Activated CD8-positive, alpha-beta T cell treated with anti-CD3 and anti-CD28 coated beads, Interleukin-2, amount 10 ng/mL, durations not matched to agents 7 days and 5 days (primary cell): ENCODE data around the gene XAB2. TPM values are rescaled to one million over a fixed set of nuclear protein-coding genes. Genes with fewer than 3 reads are reported as not detected.

ENCODE experiments used
- ATAC-seq: fragments of 150-1000 bp; cut with Tn5 transposase; one replicate; pipeline ENCODE4 v1.10.0; 2021; ENCODE audit warnings: moderate library complexity
- CTCF ChIA-PET: fragments of 350-600 bp; sonication (Branson Sonifier 250); formaldehyde crosslinking; loops from one replicate; lab custom pipeline; 2021; ENCODE audit warnings: antibody characterized with exemption; lab: Charles Lee
- POLR2A ChIA-PET: fragments of 350-600 bp; sonication (Branson Sonifier 250); formaldehyde crosslinking; loops from one replicate; lab custom pipeline; 2021; ENCODE audit warnings: antibody characterized with exemption; lab: Charles Lee
- DNase-seq: peaks from one replicate; pipeline ENCODE4 v3.0.0-alpha.2; 2020
- H3K27ac Mint-ChIP-seq: one replicate; pipeline ENCODE4 v1.8.0; 2021; ENCODE audit warnings: mild to moderate bottlenecking, mixed read lengths
- H3K27me3 Mint-ChIP-seq: one replicate; pipeline ENCODE4 v1.8.0; 2021; ENCODE audit warnings: low read depth, mixed read lengths
- H3K36me3 Mint-ChIP-seq: one replicate; pipeline ENCODE4 v1.8.0; 2021; ENCODE audit warnings: low read depth, mixed read lengths
- H3K4me1 Mint-ChIP-seq: one replicate; pipeline ENCODE4 v1.8.0; 2021; ENCODE audit warnings: low read depth, mixed read lengths
- H3K4me3 Mint-ChIP-seq: one replicate; pipeline ENCODE4 v1.8.0; 2021; ENCODE audit warnings: mild to moderate bottlenecking, mixed read lengths
- H3K9me3 Mint-ChIP-seq: one replicate; pipeline ENCODE4 v1.8.0; 2022; ENCODE audit warnings: mixed read lengths; ENCODE audit not compliant: insufficient read depth
- total RNA-seq, 2 experiments: library from RNA; stranded (reverse); gene quantifications; one replicate each; pipeline ENCODE4 v1.2.3, GENCODE V29; 2021

Gene XAB2
- total RNA-seq, 2 experiments from 2014 or later: 44.8 to 46.9 TPM

DNA sequence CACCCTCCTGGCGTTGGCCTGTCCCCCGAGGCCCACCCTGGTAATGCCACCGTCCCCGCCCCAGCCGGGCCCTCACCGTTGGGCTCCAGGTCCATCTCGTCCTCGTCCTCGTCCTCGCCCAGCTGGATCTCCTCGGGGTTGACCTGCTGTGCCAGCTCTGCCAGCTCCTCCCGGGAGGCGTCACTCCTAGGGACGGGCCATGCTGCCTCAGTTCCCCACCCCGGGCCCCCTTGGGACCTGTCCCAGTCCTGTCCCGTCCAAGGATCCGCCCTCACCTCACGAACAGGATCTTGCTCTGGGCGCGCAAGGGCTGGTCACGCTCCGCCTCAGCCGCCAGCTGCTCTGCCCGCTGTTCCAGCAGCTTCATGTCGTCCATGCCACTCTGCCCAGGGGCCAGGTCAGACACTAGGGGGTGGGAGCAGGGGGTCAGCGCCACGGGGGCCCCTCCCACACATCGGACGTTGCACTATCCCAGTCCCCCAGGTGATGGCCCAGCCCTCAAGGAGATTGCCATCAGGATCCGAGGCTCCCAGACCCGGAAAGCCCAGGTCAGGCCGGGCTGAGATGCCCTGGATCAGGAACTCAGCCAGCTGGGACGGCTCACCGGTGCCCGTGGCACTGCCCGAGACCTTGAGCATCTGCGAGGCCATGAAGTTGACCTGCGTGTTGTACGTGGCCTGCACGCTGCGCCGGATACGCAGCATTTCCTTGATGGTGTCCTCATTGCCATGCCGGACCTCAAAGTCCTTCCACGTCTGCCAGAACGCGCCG is 9.5 kb downstream of the XAB2 start:
- DNase-seq: no peak
- ChIA-PET POLR2A (no interaction called here), CTCF (no interaction called here)
- Mint-ChIP-seq H3K4me1 (no peaks in the 10 kb centered on the region), H3K27ac (no peak overlapping the region), H3K36me3 (peaks cover 28% of the 10 kb centered on the region), H3K27me3 (no peaks in the 10 kb centered on the region), H3K4me3 (no peak overlapping the region), H3K9me3 (no peaks in the 10 kb centered on the region)
- ATAC-seq: no peak

DNA sequence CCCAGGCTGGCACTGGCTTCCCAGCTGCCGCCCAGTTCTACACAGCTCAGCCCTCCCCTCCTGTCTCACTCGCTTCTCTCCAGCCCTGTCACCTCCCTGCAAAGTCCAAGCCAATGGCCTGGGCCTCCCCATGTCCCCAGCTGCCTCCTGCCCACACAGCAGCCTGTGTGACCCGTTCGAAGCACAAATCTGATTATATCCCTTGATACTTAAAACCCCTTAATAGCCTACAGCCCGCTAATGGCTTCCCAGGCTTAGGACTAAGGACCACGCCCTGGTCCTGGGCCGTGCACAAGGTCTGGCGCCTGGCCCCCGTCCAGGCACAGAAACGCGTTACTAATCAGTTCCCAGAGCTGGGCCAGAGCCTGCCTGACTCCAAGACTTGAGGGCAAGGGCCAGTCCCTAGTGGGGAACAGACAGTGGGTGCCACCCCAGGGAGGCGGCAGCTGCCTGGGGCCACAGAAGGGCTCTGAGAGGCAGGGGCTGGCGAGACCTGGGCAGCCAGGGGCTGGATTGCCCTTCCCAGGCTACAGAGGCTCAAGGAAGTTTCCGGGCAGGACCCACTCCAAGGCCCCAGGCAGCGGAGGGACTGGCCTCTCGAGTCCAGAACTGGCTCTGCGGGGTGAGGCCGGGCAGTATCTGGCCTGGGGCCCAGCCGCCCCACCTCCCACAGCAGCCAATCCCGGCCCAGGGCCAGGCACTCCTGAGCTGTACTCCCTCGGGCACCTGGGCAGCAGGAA is 10.4 kb downstream of the XAB2 start:
- H3K9me3 Mint-ChIP-seq: no peaks in the 10 kb centered on the region
- ATAC-seq (no peak), DNase-seq (no peak)
- no peak overlapping the region for H3K27ac Mint-ChIP-seq
- H3K4me3 Mint-ChIP-seq: no peak overlapping the region
- H3K4me1 Mint-ChIP-seq: no peaks in the 10 kb centered on the region
- H3K27me3 Mint-ChIP-seq: no peaks in the 10 kb centered on the region
- ChIA-PET POLR2A (no interaction called here), CTCF (no interaction called here)
- peaks cover 26% of the 10 kb centered on the region for H3K36me3 Mint-ChIP-seq

DNA sequence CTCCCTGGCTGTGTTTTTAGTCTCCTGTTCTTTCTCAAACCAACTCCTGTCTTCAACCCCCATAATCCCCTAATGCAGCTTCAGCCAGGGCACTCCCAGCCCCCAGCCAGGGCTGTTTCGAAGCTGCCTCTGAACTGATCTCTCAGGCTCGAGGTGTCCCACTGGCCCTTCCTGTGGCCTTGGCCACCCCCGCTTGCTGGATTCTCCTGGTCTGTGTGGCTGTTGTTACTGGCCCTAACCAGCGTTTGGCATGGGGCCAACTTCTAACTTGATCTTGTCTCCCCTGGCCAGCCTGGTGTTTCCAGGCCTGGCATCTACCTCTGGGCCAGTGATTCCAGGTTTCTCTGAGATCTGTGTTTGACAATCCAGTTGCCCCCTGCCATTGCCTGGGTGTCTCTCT is 11.0 kb downstream of the XAB2 start:
- Mint-ChIP-seq H3K27me3 (no peaks in the 10 kb centered on the region), H3K4me1 (no peaks in the 10 kb centered on the region), H3K4me3 (no peak overlapping the region), H3K9me3 (no peaks in the 10 kb centered on the region), H3K36me3 (peaks cover 26% of the 10 kb centered on the region), H3K27ac (no peak overlapping the region)
- ChIA-PET POLR2A (interaction anchor here (0.8 kb wide), 1 partner anchor 12 kb away, joined by 3 read pairs; no protein-coding TSS in a partner anchor), CTCF (no interaction called here)
- DNase-seq (no peak), ATAC-seq (no peak)

DNA sequence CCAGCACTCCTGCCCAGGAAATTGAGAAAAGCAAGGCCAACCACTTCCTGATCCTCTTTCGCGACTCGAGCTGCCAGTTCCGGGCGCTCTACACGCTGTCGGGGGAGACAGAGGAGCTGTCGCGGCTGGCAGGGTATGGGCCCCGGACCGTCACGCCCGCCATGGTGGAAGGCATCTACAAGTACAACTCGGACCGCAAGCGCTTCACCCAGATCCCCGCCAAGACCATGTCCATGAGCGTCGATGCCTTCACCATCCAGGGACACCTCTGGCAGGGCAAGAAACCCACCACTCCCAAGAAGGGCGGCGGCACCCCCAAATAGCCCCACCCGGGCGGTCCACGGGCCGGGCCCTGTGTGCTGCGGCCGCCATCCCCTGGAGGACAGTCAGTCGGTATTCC is 11.6 kb downstream of the XAB2 start:
- ChIA-PET CTCF (interaction anchor here (1.2 kb wide), 1 partner anchor 49 kb away, joined by 3 read pairs; no protein-coding TSS in a partner anchor), POLR2A (interaction anchor here (0.8 kb wide), 1 partner anchor 12 kb away, joined by 3 read pairs; no protein-coding TSS in a partner anchor)
- peaks cover 21% of the 10 kb centered on the region for H3K36me3 Mint-ChIP-seq
- ATAC-seq (no peak), DNase-seq (no peak)
- H3K27ac Mint-ChIP-seq: no peak overlapping the region
- H3K4me3 Mint-ChIP-seq: no peak overlapping the region
- no peaks in the 10 kb centered on the region for H3K27me3 Mint-ChIP-seq
- no peaks in the 10 kb centered on the region for H3K4me1 Mint-ChIP-seq
- no peaks in the 10 kb centered on the region for H3K9me3 Mint-ChIP-seq

DNA sequence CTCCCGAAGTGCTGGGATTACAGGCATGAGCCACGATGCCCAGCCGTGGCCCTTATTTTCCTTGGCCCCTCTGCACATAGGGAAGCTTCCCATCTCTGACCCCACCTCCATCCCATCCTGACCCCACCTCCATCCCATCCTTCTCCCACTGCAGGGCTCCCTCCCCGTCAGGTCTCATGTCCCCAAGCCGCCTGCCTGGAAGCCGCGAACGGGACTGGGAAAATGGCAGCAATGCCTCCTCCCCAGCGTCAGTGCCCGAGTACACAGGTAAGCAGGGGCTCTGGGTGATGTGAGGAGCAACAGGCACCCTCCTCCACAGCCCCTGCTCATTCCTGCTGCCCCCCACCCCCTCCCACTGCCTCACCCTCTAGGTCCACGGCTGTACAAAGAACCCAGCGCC is 12.2 kb downstream of the XAB2 start:
- H3K36me3 Mint-ChIP-seq: peaks cover 20% of the 10 kb centered on the region
- ATAC-seq (no peak), DNase-seq (no peak)
- ChIA-PET POLR2A (no interaction called here), CTCF (interaction anchor here (1.2 kb wide), 1 partner anchor 49 kb away, joined by 3 read pairs; no protein-coding TSS in a partner anchor)
- no peaks in the 10 kb centered on the region for H3K27me3 Mint-ChIP-seq
- no peak overlapping the region for H3K4me3 Mint-ChIP-seq
- H3K27ac Mint-ChIP-seq: no peak overlapping the region
- H3K9me3 Mint-ChIP-seq: no peaks in the 10 kb centered on the region
- H3K4me1 Mint-ChIP-seq: no peaks in the 10 kb centered on the region

DNA sequence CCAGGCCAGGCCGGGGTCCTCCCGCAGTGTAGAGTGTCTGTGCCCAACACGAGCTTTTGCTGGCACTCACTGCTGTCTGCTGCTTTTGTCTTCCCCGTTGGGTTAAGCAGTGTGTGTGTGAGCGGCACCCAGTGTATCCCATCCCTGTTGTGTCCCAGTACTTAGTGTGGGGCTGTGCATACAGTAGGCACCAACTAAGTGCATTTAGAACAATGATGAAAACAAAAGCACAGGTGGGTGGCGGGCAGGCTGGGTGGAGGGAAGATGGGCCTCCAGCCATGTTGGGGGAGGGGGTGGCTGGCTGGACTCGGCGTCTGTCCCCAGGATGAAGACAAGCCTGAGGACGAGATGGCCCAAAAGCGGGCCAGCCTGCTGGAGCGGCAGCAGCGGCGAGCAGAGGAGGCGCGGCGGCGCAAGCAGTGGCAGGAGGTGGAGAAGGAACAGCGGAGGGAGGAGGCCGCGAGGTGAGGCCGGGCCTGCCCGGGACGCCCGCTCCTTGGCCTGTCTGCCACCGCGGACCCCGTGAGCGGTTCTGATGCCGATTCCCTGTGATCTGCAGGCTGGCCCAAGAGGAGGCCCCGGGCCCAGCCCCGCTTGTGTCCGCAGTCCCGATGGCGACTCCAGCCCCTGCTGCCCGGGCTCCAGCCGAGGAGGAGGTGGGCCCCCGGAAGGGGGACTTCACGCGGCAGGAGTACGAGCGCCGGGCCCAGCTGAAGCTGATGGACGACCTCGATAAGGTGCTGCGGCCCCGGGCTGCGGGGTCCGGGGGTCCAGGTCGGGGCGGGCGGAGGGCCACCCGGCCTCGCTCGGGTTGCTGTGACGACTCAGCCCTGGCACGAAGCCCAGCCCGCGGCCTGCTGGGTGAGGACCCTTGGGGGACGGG is 14.2 kb downstream of the XAB2 start:
- POLR2A ChIA-PET: interaction anchor here (1.1 kb wide), 1 partner anchor 15 kb away, joined by 6 read pairs; the partner anchor contains the start of gene PET100
- H3K36me3 Mint-ChIP-seq: peaks cover 12% of the 10 kb centered on the region
- CTCF ChIA-PET: interaction anchor here (1.0 kb wide), 1 partner anchor 47 kb away, joined by 3 read pairs; no protein-coding TSS in a partner anchor

DNA sequence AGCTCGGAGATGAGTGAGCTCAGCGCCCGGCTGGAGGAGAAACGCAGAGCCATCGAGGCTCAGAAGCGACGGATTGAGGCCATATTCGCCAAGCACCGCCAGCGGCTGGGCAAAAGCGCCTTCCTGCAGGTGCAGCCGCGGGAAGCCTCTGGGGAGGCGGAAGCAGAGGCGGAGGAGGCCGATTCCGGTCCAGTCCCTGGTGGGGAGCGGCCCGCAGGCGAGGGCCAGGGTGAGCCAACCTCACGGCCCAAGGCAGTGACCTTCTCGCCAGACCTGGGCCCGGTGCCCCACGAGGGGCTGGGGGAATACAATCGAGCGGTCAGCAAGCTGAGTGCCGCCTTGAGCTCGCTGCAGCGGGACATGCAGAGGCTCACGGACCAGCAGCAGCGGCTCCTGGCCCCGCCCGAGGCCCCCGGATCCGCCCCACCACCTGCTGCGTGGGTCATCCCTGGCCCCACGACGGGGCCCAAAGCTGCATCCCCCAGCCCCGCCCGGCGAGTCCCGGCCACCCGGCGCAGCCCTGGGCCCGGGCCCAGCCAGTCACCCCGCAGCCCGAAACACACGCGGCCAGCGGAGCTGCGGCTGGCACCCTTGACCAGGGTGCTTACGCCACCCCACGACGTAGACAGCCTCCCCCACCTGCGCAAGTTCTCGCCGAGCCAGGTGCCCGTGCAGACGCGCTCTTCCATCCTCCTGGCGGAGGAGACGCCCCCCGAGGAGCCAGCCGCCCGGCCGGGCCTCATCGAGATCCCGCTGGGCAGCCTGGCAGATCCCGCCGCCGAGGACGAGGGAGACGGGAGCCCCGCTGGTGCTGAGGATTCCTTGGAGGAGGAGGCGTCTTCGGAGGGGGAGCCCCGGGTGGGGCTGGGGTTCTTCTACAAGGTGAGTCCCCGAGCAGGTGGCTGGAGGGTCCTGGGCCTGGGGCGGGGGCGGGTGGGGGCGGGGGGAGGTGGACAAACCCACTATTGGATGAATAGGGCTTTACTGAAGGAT is 16.8 kb downstream of the XAB2 start:
- DNase-seq: no peak
- POLR2A ChIA-PET: interaction anchor here (0.5 kb wide), 1 partner anchor 36 kb away, joined by 4 read pairs; no protein-coding TSS in a partner anchor
- peaks cover 3% of the 10 kb centered on the region for H3K36me3 Mint-ChIP-seq
- CTCF ChIA-PET: no interaction called here
- H3K4me1 Mint-ChIP-seq: no peaks in the 10 kb centered on the region
- no peaks in the 10 kb centered on the region for H3K27me3 Mint-ChIP-seq
- H3K4me3 Mint-ChIP-seq: no peak overlapping the region
- no peak for ATAC-seq
- H3K27ac Mint-ChIP-seq: no peak overlapping the region
- no peaks in the 10 kb centered on the region for H3K9me3 Mint-ChIP-seq

More for the DNA sequence above, 14.2 kb downstream of the XAB2 start:
- DNase-seq (no peak), ATAC-seq (no peak)
- Mint-ChIP-seq H3K4me3 (no peak overlapping the region), H3K9me3 (no peaks in the 10 kb centered on the region), H3K4me1 (no peaks in the 10 kb centered on the region), H3K27me3 (no peaks in the 10 kb centered on the region), H3K27ac (no peak overlapping the region)

DNA sequence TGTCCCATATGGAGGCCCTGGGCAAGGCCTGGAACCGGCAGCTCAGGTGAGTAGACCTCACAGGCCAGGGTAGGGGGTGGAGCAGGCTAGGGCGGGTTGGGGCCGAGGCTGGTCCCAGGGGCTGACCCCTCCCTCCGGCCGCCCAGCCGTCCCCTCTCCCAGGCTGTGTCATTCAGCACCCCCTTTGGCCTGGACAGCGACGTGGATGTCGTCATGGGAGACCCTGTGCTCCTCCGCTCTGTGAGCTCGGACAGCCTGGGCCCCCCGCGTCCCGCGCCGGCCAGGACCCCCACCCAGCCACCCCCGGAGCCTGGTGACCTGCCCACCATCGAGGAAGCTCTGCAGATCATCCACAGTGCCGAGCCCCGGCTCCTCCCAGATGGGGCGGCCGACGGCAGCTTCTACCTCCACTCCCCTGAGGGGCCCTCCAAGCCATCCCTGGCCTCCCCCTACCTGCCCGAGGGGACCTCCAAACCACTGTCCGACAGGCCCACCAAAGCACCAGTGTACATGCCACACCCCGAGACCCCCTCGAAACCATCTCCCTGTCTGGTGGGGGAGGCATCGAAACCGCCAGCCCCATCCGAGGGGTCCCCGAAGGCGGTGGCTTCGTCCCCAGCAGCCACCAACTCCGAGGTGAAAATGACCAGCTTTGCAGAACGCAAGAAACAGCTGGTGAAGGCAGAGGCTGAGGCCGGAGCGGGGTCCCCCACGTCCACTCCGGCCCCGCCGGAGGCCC is 17.6 kb downstream of the XAB2 start:
- ATAC-seq (no peak), DNase-seq (no peak)
- H3K4me3 Mint-ChIP-seq: no peak overlapping the region
- ChIA-PET CTCF (no interaction called here), POLR2A (no interaction called here)
- no peak overlapping the region for H3K27ac Mint-ChIP-seq
- peaks cover 5% of the 10 kb centered on the region for H3K4me1 Mint-ChIP-seq
- H3K9me3 Mint-ChIP-seq: no peaks in the 10 kb centered on the region
- peaks cover 3% of the 10 kb centered on the region for H3K36me3 Mint-ChIP-seq
- no peaks in the 10 kb centered on the region for H3K27me3 Mint-ChIP-seq

DNA sequence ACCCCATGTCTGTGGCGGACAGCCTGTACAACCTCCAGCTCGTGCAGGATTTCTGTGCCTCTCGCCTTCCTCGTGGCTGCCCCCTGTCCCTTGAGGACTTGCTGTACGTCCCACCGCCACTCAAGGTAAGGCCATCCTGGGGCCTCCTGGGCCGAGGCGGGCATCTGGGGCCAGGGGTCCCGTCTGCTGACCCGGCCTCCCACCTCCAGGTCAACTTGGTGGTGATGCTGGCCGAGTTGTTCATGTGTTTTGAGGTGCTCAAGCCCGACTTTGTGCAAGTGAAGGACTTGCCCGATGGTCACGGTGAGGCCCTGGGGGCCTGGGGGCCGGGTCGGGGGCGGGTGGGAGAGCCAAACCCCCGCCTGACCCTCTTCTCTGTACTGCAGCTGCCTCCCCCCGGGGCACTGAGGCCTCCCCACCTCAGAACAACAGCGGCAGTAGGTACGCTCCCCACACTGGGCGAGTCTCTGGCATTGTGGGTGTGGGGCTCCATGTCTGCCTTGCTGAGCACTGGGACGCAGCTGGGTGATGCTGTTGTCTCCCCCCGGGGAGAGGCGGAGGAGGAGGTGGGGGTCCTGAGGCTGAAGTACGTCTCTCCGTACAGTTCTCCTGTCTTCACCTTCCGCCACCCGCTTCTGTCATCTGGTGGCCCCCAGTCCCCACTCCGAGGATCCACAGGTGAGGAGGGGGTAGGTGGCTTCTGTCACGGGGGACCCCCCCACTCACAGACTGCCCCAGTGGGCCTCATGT is 18.7 kb downstream of the XAB2 start:
- DNase-seq: no peak
- Mint-ChIP-seq H3K27ac (no peak overlapping the region), H3K27me3 (no peaks in the 10 kb centered on the region), H3K36me3 (no peaks in the 10 kb centered on the region), H3K9me3 (no peaks in the 10 kb centered on the region), H3K4me3 (no peak overlapping the region), H3K4me1 (peaks cover 7% of the 10 kb centered on the region)
- no peak for ATAC-seq
- ChIA-PET POLR2A (no interaction called here), CTCF (no interaction called here)
